GM19023 (cell line): ENCODE results near the gene MS4A3.
"Not testable (repeated sequence)": the region's sequence is repeated elsewhere in the genome, so short reads cannot be mapped to it uniquely, and the experiment has no call there.

Experiments
- ATAC-seq: cut with Tn5 transposase; IDR thresholded peaks from one replicate; pipeline ENCODE4 v1.9.1; 2021; ENCODE audit warnings: mild to moderate bottlenecking, moderate library complexity; ENCODE audit not compliant: unreplicated experiment

The MS4A3 gene

DNA sequence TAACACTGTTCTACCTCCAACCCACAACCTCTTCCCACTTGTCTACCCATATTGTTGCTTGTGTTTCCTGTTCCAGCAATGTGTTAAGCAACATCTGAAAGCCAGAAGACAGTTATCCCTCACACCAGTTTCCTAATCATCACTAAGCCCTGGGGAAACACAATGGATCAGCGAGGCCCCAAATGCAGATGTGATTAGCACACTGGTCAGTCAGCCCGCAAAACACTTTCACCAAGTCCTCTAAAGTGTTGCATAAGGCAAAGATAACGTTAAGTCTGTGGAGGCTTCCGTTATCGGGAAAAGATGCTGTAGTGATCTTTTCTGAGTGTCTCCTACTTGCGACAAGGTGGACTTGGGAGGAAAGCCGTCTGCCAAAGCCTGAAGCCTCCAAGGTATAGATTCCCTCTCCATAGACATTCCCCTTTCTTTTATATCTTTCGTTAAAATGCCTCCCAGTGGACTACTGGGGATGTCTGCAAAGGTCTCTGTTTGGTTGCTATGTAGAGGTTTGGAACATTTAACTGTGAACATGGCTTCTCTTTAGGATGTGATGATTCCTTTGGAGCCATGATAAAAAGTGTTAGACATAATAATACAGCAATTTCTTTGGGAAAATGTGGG lies at the start of gene MS4A3:
Gene MS4A3 (plus strand): TSS at position 317 of the 621 bp plus-strand sequence. CDS start 4,496 bp downstream, outside the sequence.
- no peak for ATAC-seq

DNA sequence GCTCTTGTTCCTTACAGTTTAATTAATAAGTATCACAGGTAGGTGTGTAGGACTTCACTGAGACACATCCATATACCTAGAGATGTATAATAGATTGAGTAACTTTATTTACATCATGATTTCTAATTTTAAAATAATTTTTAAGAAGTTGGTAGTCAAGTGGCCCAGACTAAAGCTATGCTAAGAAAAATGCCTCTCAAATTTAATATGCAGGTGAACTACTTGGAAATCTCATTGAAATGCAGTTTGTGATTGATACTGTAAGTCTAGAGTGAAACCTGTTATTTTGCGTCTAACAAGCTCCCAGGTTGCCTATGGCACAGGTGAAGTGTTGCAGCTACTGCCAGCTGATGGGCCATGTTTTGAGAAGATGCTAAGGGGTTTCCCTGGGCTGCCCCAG lies 39.6 kb upstream of the MS4A3 start, which contains the start of gene OOSP4B:
Gene OOSP4B (plus strand): TSS at position 301 of the 400 bp plus-strand sequence.
- ATAC-seq, result no peak

DNA sequence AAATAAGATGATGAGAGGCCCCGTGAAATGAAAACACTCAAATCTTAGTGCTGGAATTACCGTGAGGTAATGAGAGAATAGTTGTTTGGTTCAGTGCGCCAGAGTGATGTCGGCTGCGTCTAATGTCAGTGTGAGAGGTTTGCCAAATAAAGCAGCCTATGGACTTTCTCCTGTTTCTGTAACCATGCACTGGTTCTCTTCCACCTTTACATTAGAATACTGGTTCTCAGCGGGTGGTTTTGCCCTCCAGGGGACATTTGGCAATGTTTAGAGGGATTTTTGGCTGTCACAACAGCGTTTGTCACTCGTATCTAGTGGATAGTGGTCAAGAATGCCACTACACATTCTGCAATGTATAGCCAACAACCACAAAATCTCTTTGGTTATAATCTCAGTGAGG lies 38.4 kb upstream of the MS4A3 start:
- no peak for ATAC-seq

DNA sequence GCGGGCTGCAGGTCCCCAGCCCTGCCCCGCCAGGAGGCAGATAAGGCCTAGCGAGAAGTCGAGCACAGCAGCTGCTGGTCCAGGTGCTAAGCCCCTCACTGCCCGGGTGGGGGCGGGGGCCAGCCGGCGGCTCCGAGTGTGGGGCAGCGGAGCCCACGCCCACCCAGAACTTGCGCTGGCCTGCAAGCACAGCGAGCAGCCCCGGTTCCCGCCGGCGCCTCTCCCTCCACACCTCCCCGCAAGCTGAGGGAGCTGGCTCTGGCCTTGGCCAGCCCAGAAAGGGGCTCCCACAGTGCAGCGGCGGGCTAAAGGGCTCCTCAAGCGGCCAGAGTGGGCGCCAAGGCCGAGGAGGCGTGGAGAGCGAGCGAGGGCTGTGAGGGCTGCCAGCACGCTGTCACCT lies 36.1 kb upstream of the MS4A3 start:
- ATAC-seq, result not testable (repeated sequence)

GRCh38 chr11:60029015-60029632 lies 27.3 kb upstream of the MS4A3 start:
- no peak for ATAC-seq

- no peak for ATAC-seq
Measured at GRCh38 chr11:60040109-60040508, 16.4 kb upstream of the MS4A3 start, which contains the start of gene OOSP2. TSS of gene OOSP2 (plus strand) at chr11:60040409. CDS start at chr11:60040460, 51 bp downstream.

DNA sequence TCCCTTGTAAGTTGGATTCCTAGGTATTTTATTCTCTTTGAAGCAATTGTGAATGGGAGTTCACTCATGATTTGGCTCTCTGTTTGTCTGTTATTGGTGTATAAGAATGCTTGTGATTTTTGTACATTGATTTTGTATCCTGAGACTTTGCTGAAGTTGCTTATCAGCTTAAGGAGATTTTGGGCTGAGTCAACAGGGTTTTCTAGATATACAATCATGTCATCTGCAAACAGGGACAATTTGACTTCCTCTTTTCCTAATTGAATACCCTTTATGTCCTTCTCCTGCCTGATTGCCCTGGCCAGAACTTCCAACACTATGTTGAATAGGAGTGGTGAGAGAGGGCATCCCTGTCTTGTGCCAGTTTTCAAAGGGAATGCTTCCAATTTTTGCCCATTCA lies 6.0 kb upstream of the MS4A3 start:
- ATAC-seq, result not testable (repeated sequence)

DNA sequence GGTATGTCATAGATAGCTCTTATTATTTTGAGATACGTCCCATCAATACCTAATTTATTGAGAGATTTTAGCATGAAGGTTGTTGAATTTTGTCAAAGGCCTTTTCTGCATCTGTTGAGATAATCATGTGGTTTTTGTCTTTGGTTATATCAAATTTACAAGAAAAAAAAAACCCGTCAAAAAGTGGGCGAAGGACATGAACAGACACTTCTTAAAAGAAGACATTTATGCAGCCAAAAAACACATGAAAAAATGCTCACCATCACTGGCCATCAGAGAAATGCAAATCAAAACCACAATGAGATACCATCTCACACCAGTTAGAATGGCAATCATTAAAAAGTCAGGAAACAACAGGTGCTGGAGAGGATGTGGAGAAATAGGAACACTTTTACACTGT lies 5.6 kb upstream of the MS4A3 start:
- not testable (repeated sequence) for ATAC-seq

- no peak for ATAC-seq
Measured at GRCh38 chr11:60059052-60059451, 2.6 kb downstream of the MS4A3 start.

GRCh38 chr11:60059521-60060240 lies 3.2 kb downstream of the MS4A3 start:
- ATAC-seq, result no peak

- ATAC-seq, result no peak
Measured at GRCh38 chr11:60064111-60064510, 7.6 kb downstream of the MS4A3 start.

DNA sequence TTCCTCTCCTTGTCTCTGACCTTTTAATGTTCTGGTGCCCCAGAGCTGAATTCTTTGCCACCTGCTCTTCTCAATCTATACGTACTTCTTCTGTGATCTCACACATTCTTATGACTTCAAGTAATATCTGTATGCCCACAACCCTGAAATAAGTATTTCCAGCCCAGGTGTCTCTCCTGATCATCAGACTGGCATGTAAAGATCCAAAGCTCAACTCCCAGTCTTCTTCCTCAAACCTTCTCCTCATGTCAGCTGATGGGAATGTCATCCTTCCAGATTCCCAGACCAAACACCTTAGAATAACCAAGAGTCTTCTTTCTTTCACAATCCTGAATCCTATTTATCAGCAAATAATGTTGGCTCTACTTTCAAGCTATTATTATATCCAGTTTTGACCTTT lies 9.3 kb downstream of the MS4A3 start:
- no peak for ATAC-seq

DNA sequence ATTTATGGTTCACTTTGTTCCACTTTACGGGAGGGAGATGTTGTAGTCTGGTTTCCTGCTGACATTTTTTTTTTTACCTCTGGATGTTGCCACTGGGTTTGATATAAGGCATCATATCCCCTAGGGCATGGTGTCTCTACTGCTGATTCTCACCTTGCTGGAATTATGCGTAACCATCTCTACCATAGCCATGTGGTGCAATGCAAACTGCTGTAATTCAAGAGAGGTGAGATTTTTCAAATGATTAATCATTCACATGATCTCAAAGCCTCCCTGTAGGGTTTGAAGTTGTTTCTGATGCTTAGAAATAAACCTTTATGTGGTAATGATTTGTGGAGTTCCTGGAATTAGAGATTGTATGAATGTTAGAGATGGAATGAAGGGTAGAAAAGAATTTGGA lies 13.0 kb downstream of the MS4A3 start:
- no peak for ATAC-seq

GRCh38 chr11:60071644-60072043 lies 15.2 kb downstream of the MS4A3 start:
- ATAC-seq, result not testable (repeated sequence)

DNA sequence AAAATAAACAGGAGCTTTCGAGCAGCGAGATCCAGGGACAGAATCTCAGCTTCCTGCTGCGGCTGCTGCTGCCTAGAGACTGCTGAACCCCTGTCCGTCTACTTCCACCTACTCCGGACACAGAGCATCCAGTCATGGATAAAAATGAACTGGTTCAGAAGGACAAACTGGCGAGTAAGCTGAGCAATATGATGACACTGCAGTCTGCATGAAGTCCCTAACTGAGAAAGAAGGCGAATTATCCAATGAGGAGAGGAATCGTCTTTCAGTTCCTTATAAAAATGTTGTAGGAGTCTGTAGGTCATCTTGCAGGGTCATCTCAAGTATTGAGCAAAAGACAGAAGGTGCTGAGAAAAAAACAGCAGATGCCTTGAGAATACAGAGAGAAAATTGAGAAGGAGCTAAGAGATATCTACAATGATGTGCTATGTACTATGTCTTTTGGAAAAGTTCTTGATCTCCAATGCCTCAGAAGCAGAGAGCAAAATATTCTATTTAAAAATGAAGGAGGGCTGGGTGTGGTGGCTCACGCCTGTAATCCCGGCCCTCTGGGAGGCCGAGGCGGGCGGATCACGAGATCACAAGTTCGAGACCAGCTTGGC lies 20.9 kb downstream of the MS4A3 start:
- no peak for ATAC-seq

DNA sequence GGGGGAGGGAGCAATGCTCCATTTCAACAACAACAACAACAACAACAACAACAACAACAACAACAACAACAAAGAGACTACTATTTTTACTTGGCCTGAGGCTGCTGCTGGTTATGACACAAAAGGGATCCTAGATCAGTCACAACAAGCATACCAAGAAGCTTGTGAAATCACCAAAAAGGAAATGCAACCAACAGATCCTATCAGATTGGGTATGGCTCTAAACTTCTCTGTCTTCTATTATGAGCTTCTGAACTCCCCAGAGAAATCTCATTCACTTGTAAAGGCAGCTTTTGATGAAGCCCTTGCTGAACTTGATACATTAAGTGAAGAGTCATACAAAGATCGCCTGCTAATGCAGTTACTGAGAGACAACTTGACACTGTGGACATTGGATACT lies 21.5 kb downstream of the MS4A3 start:
- no peak for ATAC-seq

GRCh38 chr11:60078745-60079144 lies 22.3 kb downstream of the MS4A3 start:
- no peak for ATAC-seq

GRCh38 chr11:60080535-60080934 lies 24.1 kb downstream of the MS4A3 start:
- ATAC-seq, result no peak

- ATAC-seq, result no peak
Measured at GRCh38 chr11:60084631-60085273, 28.3 kb downstream of the MS4A3 start.

DNA sequence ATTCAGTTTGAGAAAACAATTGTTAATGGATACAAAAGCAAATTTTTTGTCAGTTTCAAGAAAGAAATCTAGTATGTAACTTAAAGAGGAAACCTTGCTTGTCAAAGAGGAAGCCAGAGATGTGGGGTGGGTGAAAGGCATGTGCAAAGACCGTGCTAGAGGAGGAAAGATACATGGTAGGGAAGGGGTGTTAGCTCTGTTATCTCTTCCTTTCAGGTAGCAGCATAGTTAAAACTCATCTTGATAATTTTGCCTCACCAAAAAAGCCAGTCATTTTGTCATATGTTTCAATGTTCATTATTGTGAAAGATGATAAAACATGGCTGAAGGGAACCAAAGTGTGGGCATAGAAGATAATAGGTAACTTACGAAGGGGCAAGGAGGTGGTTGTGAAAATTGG lies 29.4 kb downstream of the MS4A3 start:
- no peak for ATAC-seq

DNA sequence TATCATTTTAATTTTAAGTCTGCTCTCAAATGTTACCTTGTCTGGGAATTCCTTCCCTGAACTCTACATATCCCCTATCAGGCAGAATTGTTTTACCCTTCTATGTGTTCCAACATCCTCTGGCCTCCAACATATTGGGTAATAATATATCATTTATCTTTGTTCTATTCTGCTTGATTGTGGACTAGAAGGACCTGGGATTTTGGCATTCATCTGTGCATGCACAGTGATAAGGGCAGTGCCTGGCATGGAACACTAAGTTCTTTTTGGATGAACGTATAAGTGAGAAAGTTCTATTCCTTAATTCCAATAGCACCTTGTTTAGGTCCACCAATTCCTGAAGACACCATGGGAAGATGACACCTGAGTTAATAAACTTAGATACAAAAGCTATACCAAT lies 30.8 kb downstream of the MS4A3 start:
- ATAC-seq, result no peak
